ENCODE measurements around the gene BCL2L13. TPM values are rescaled to one million over a fixed set of nuclear protein-coding genes. Genes with fewer than 3 reads are reported as not detected.
A peak's percentile ranks its signal among the peaks of the same experiment; 100 is the strongest.

Gene BCL2L13
- polyA plus RNA-seq, 2 donors = 18.1 to 21.0 TPM

- WGBS, 2 donors = 41 to 46% methylated on average over 2 of the region's 2 CpGs
- Histone ChIP-seq H3K36me3 (ENCODE audit: control insufficient read depth in 2 of 2, insufficient read depth in 2 of 2, low read length in 1 of 2) (peaks cover 0 to 3% of the 10 kb centered on the region in 2 donors), H3K27me3 (ENCODE audit: control insufficient read depth in 1 of 2, insufficient read depth in 2 of 2, low read length in 2 of 2) (no peaks in the 10 kb centered on the region), H3K4me3 (ENCODE audit: low read depth in 1 of 2, low read length in 2 of 2) (no peak overlapping the region), H3K9me3 (ENCODE audit: control insufficient read depth in 2 of 2, insufficient read depth in 1 of 2, low read depth in 1 of 2, low read length in 1 of 2) (no peaks in the 10 kb centered on the region), H3K4me1 (ENCODE audit: control insufficient read depth in 2 of 2, insufficient read depth in 2 of 2, low read length in 1 of 2) (no peaks in the 10 kb centered on the region), H3K27ac (ENCODE audit: low read depth in 2 of 2, low read length in 1 of 2) (no peak overlapping the region)
Measured at GRCh38 chr22:17712441-17712840, 73.9 kb downstream of the BCL2L13 start.

GRCh38 chr22:17716529-17716928 lies 78.0 kb downstream of the BCL2L13 start:
- 85% methylated on average over 3 of the region's 3 CpGs for WGBS, 2 donors
- H3K36me3 ChIP-seq (ENCODE audit: control insufficient read depth in 2 of 2, insufficient read depth in 2 of 2, low read length in 1 of 2) = no peaks in the 10 kb centered on the region
- H3K9me3 ChIP-seq (ENCODE audit: control insufficient read depth in 2 of 2, insufficient read depth in 1 of 2, low read depth in 1 of 2, low read length in 1 of 2) = no peaks in the 10 kb centered on the region
- H3K4me3 ChIP-seq (ENCODE audit: low read depth in 1 of 2, low read length in 2 of 2) = no peak overlapping the region
- no peaks in the 10 kb centered on the region for H3K4me1 ChIP-seq (ENCODE audit: control insufficient read depth in 2 of 2, insufficient read depth in 2 of 2, low read length in 1 of 2)
- H3K27ac ChIP-seq (ENCODE audit: low read depth in 2 of 2, low read length in 1 of 2) = no peak overlapping the region
- no peaks in the 10 kb centered on the region for H3K27me3 ChIP-seq (ENCODE audit: control insufficient read depth in 1 of 2, insufficient read depth in 2 of 2, low read length in 2 of 2)

GRCh38 chr22:17717708-17718107 lies 79.2 kb downstream of the BCL2L13 start:
- H3K9me3 ChIP-seq (ENCODE audit: control insufficient read depth in 2 of 2, insufficient read depth in 1 of 2, low read depth in 1 of 2, low read length in 1 of 2) = no peaks in the 10 kb centered on the region
- no peaks in the 10 kb centered on the region for H3K4me1 ChIP-seq (ENCODE audit: control insufficient read depth in 2 of 2, insufficient read depth in 2 of 2, low read length in 1 of 2)
- 69 to 75% methylated on average over 4 of the region's 4 CpGs for WGBS, 2 donors
- H3K36me3 ChIP-seq (ENCODE audit: control insufficient read depth in 2 of 2, insufficient read depth in 2 of 2, low read length in 1 of 2) = no peaks in the 10 kb centered on the region
- no peaks in the 10 kb centered on the region for H3K27me3 ChIP-seq (ENCODE audit: control insufficient read depth in 1 of 2, insufficient read depth in 2 of 2, low read length in 2 of 2)
- no peak overlapping the region for H3K4me3 ChIP-seq (ENCODE audit: low read depth in 1 of 2, low read length in 2 of 2)
- no peak overlapping the region for H3K27ac ChIP-seq (ENCODE audit: low read depth in 2 of 2, low read length in 1 of 2)

- Histone ChIP-seq H3K4me1 (ENCODE audit: control insufficient read depth in 2 of 2, insufficient read depth in 2 of 2, low read length in 1 of 2) (no peaks in the 10 kb centered on the region), H3K4me3 (ENCODE audit: low read depth in 1 of 2, low read length in 2 of 2) (no peak overlapping the region)
- 96 to 97% methylated on average over 5 of the region's 5 CpGs for WGBS, 2 donors
Measured at GRCh38 chr22:17719911-17720310, 81.4 kb downstream of the BCL2L13 start.

GRCh38 chr22:17724241-17724640 lies 85.7 kb downstream of the BCL2L13 start:
- no peaks in the 10 kb centered on the region for H3K9me3 ChIP-seq (ENCODE audit: control insufficient read depth in 2 of 2, insufficient read depth in 1 of 2, low read depth in 1 of 2, low read length in 1 of 2)
- no peak overlapping the region for H3K4me3 ChIP-seq (ENCODE audit: low read depth in 1 of 2, low read length in 2 of 2)
- H3K4me1 ChIP-seq (ENCODE audit: control insufficient read depth in 2 of 2, insufficient read depth in 2 of 2, low read length in 1 of 2) = peaks cover 0 to 3% of the 10 kb centered on the region in 2 donors
- no peak overlapping the region for H3K27ac ChIP-seq (ENCODE audit: low read depth in 2 of 2, low read length in 1 of 2)
- 85 to 86% methylated on average over 5 of the region's 5 CpGs for WGBS, 2 donors
- no peaks in the 10 kb centered on the region for H3K27me3 ChIP-seq (ENCODE audit: control insufficient read depth in 1 of 2, insufficient read depth in 2 of 2, low read length in 2 of 2)
- peaks cover 7 to 11% of the 10 kb centered on the region in 2 donors for H3K36me3 ChIP-seq (ENCODE audit: control insufficient read depth in 2 of 2, insufficient read depth in 2 of 2, low read length in 1 of 2)

More at GRCh38 chr22:17719911-17720310, 81.4 kb downstream of the BCL2L13 start:
- Histone ChIP-seq H3K27me3 (ENCODE audit: control insufficient read depth in 1 of 2, insufficient read depth in 2 of 2, low read length in 2 of 2) (no peaks in the 10 kb centered on the region), H3K27ac (ENCODE audit: low read depth in 2 of 2, low read length in 1 of 2) (no peak overlapping the region), H3K9me3 (ENCODE audit: control insufficient read depth in 2 of 2, insufficient read depth in 1 of 2, low read depth in 1 of 2, low read length in 1 of 2) (no peaks in the 10 kb centered on the region), H3K36me3 (ENCODE audit: control insufficient read depth in 2 of 2, insufficient read depth in 2 of 2, low read length in 1 of 2) (no peaks in the 10 kb centered on the region)

- no peak overlapping the region for H3K27ac ChIP-seq (ENCODE audit: low read depth in 2 of 2, low read length in 1 of 2)
- no peak overlapping the region for H3K4me3 ChIP-seq (ENCODE audit: low read depth in 1 of 2, low read length in 2 of 2)
- no peaks in the 10 kb centered on the region for H3K9me3 ChIP-seq (ENCODE audit: control insufficient read depth in 2 of 2, insufficient read depth in 1 of 2, low read depth in 1 of 2, low read length in 1 of 2)
- H3K36me3 ChIP-seq (ENCODE audit: control insufficient read depth in 2 of 2, insufficient read depth in 2 of 2, low read length in 1 of 2) = peaks cover 13 to 15% of the 10 kb centered on the region in 2 donors
- no peaks in the 10 kb centered on the region for H3K27me3 ChIP-seq (ENCODE audit: control insufficient read depth in 1 of 2, insufficient read depth in 2 of 2, low read length in 2 of 2)
- 63 to 68% methylated on average over 8 of the region's 8 CpGs for WGBS, 2 donors
- peaks cover 0 to 3% of the 10 kb centered on the region in 2 donors for H3K4me1 ChIP-seq (ENCODE audit: control insufficient read depth in 2 of 2, insufficient read depth in 2 of 2, low read length in 1 of 2)
Measured at GRCh38 chr22:17724678-17725499, 86.3 kb downstream of the BCL2L13 start.

- H3K27ac ChIP-seq (ENCODE audit: low read depth in 2 of 2, low read length in 1 of 2) = no peak overlapping the region
- H3K4me3 ChIP-seq (ENCODE audit: low read depth in 1 of 2, low read length in 2 of 2) = no peak overlapping the region
- no peaks in the 10 kb centered on the region for H3K9me3 ChIP-seq (ENCODE audit: control insufficient read depth in 2 of 2, insufficient read depth in 1 of 2, low read depth in 1 of 2, low read length in 1 of 2)
- peaks cover 0 to 3% of the 10 kb centered on the region in 2 donors for H3K4me1 ChIP-seq (ENCODE audit: control insufficient read depth in 2 of 2, insufficient read depth in 2 of 2, low read length in 1 of 2)
- no peaks in the 10 kb centered on the region for H3K27me3 ChIP-seq (ENCODE audit: control insufficient read depth in 1 of 2, insufficient read depth in 2 of 2, low read length in 2 of 2)
- peaks cover 14 to 15% of the 10 kb centered on the region in 2 donors for H3K36me3 ChIP-seq (ENCODE audit: control insufficient read depth in 2 of 2, insufficient read depth in 2 of 2, low read length in 1 of 2)
Measured at GRCh38 chr22:17725500-17725796, 86.9 kb downstream of the BCL2L13 start.

- no peaks in the 10 kb centered on the region for H3K9me3 ChIP-seq (ENCODE audit: control insufficient read depth in 2 of 2, insufficient read depth in 1 of 2, low read depth in 1 of 2, low read length in 1 of 2)
- peak overlapping the region; percentile 21 to 24 for H3K27ac ChIP-seq (ENCODE audit: low read depth in 2 of 2, low read length in 1 of 2)
- H3K36me3 ChIP-seq (ENCODE audit: control insufficient read depth in 2 of 2, insufficient read depth in 2 of 2, low read length in 1 of 2) = peaks cover 14 to 15% of the 10 kb centered on the region in 2 donors
- no peaks in the 10 kb centered on the region for H3K27me3 ChIP-seq (ENCODE audit: control insufficient read depth in 1 of 2, insufficient read depth in 2 of 2, low read length in 2 of 2)
- peaks cover 0 to 3% of the 10 kb centered on the region in 2 donors for H3K4me1 ChIP-seq (ENCODE audit: control insufficient read depth in 2 of 2, insufficient read depth in 2 of 2, low read length in 1 of 2)
- H3K4me3 ChIP-seq (ENCODE audit: low read depth in 1 of 2, low read length in 2 of 2) = no peak overlapping the region
- WGBS, 2 donors = 82% methylated on average over 13 of the region's 13 CpGs
Measured at GRCh38 chr22:17726006-17726927, 87.7 kb downstream of the BCL2L13 start.

- no peak overlapping the region for H3K4me3 ChIP-seq (ENCODE audit: low read depth in 1 of 2, low read length in 2 of 2)
- peaks cover 0 to 3% of the 10 kb centered on the region in 2 donors for H3K4me1 ChIP-seq (ENCODE audit: control insufficient read depth in 2 of 2, insufficient read depth in 2 of 2, low read length in 1 of 2)
- peaks cover 14 to 20% of the 10 kb centered on the region in 2 donors for H3K36me3 ChIP-seq (ENCODE audit: control insufficient read depth in 2 of 2, insufficient read depth in 2 of 2, low read length in 1 of 2)
- H3K9me3 ChIP-seq (ENCODE audit: control insufficient read depth in 2 of 2, insufficient read depth in 1 of 2, low read depth in 1 of 2, low read length in 1 of 2) = no peaks in the 10 kb centered on the region
- no peaks in the 10 kb centered on the region for H3K27me3 ChIP-seq (ENCODE audit: control insufficient read depth in 1 of 2, insufficient read depth in 2 of 2, low read length in 2 of 2)
- peak overlapping the region; percentile 21 to 24 for H3K27ac ChIP-seq (ENCODE audit: low read depth in 2 of 2, low read length in 1 of 2)
- 77% methylated on average over 18 of the region's 18 CpGs for WGBS, 2 donors
Measured at GRCh38 chr22:17726928-17727897, 88.7 kb downstream of the BCL2L13 start.
